Bronchial epithelial cell (primary cell): ENCODE results near the gene DMD. TPM values are rescaled to one million over a fixed set of nuclear protein-coding genes. Genes with fewer than 3 reads are reported as not detected.

Experiments
- DNase-seq: peaks from one replicate; pipeline ENCODE4 v3.0.0-alpha.2; 2010; ENCODE audit warnings: low read depth
- FAIRE-seq: peaks from 2 replicates; lab custom pipeline; 2011; peaks lifted over from hg19 to GRCh38; lab: Jason Lieb, UNC
- H3K27me3 ChIP-seq: 2 replicates; pipeline ENCODE4 v1.5.1; 2011; ENCODE audit warnings: low read length; ENCODE audit not compliant: control insufficient read depth, insufficient read depth
- H3K36me3 ChIP-seq: 2 replicates; pipeline ENCODE4 v1.5.1; 2011; ENCODE audit warnings: low read length; ENCODE audit not compliant: control insufficient read depth, insufficient read depth
- H3K4me3 ChIP-seq: 2 replicates; pipeline ENCODE4 v1.5.1; 2011; ENCODE audit warnings: mild to moderate bottlenecking, low read depth, low read length, control low read depth
- CTCF ChIP-seq: IDR thresholded peaks from 2 replicates; pipeline ENCODE4 v1.5.1; 2011; ENCODE audit warnings: mild to moderate bottlenecking, moderate library complexity, low read length, control low read depth, inconsistent platforms; ENCODE audit not compliant: insufficient read depth, severe bottlenecking
- total RNA-seq: library from RNA; depleted of rRNA; stranded (reverse); fragments of >200 nt; gene quantifications from 2 replicates; pipeline ENCODE4 v1.2.1, GENCODE V29; 2014

DMD gene
- total RNA-seq, 1 donor from 2014 or later = 4.5 TPM

GRCh38 chrX:31178064-31178768, 2033.1 kb downstream of the DMD start:
- Histone ChIP-seq H3K36me3 (no peaks in the 10 kb centered on the region), H3K27me3 (no peaks in the 10 kb centered on the region), H3K4me3 (no peak overlapping the region)
- no peak for DNase-seq
- no peak for TF ChIP-seq CTCF
- FAIRE-seq = no peak

- Histone ChIP-seq H3K27me3 (no peaks in the 10 kb centered on the region), H3K36me3 (no peaks in the 10 kb centered on the region), H3K4me3 (no peak overlapping the region)
- FAIRE-seq (no peak), DNase-seq (no peak)
- no peak for TF ChIP-seq CTCF
Observed at GRCh38 chrX:31170792-31171191, 2040.6 kb downstream of the DMD start.

- DNase-seq (no peak), FAIRE-seq (no peak)
- no peaks in the 10 kb centered on the region for H3K36me3 ChIP-seq
- H3K27me3 ChIP-seq = no peaks in the 10 kb centered on the region
- no peak for TF ChIP-seq CTCF
- no peak overlapping the region for H3K4me3 ChIP-seq
Observed at GRCh38 chrX:31168551-31168950, 2042.8 kb downstream of the DMD start.

GRCh38 chrX:31166832-31167231, 2044.5 kb downstream of the DMD start:
- TF ChIP-seq CTCF = no peak
- Histone ChIP-seq H3K4me3 (no peak overlapping the region), H3K36me3 (no peaks in the 10 kb centered on the region), H3K27me3 (no peaks in the 10 kb centered on the region)
- FAIRE-seq (no peak), DNase-seq (no peak)

- Histone ChIP-seq H3K27me3 (no peaks in the 10 kb centered on the region), H3K4me3 (no peak overlapping the region), H3K36me3 (no peaks in the 10 kb centered on the region)
- DNase-seq (no peak), FAIRE-seq (no peak)
- no peak for TF ChIP-seq CTCF
Observed at GRCh38 chrX:31166416-31166815, 2044.9 kb downstream of the DMD start.
